ENCODE measurements around the gene ATF7. TPM values are rescaled to one million over a fixed set of nuclear protein-coding genes. Genes with fewer than 3 reads are reported as not detected.

Gene ATF7
- total RNA-seq, 2 donors from 2014 or later = 37.9 to 46.7 TPM

- no peak for DNase-seq (ENCODE audit: low spot score)
- Histone ChIP-seq H3K9me3 (no peaks in the 10 kb centered on the region), H3K27me3 (replicated peaks; ENCODE audit: insufficient read depth) (no peaks in the 10 kb centered on the region), H3K4me3 (no peak overlapping the region), H3K4me1 (replicated peaks) (peaks cover 5% of the 10 kb centered on the region), H3K36me3 (peaks cover 31 to 34% of the 10 kb centered on the region in 2 donors), H3K27ac (no peak overlapping the region)
- intact Hi-C loops (cut with DNase I) = no loop called here
- no peak for TF ChIP-seq POLR2A (IDR thresholded peaks at IDR 0.05)
- no peak for TF ChIP-seq POLR2AphosphoS5 (IDR thresholded peaks at IDR 0.05)
- TF ChIP-seq CTCF (IDR thresholded peaks at IDR 0.05) = no peak
- WGBS = 67% methylated on average over 1 of the region's 1 CpG
Measured at GRCh38 chr12:53468282-53468681, 157.9 kb downstream of the ATF7 start.

- H3K27ac ChIP-seq = no peak overlapping the region
- TF ChIP-seq POLR2A (IDR thresholded peaks at IDR 0.05) (no peak), CTCF (IDR thresholded peaks at IDR 0.05) (no peak)
- H3K4me3 ChIP-seq = no peak overlapping the region
- H3K27me3 ChIP-seq (replicated peaks; ENCODE audit: insufficient read depth) = no peaks in the 10 kb centered on the region
- no peak for DNase-seq (ENCODE audit: low spot score)
- no peaks in the 10 kb centered on the region for H3K9me3 ChIP-seq
- WGBS = 59% methylated on average over 2 of the region's 2 CpGs
- peaks cover 6% of the 10 kb centered on the region for H3K4me1 ChIP-seq (replicated peaks)
- intact Hi-C loops (cut with DNase I) = no loop called here
- peaks cover 31 to 38% of the 10 kb centered on the region in 2 donors for H3K36me3 ChIP-seq
Measured at GRCh38 chr12:53467880-53468279, 158.3 kb downstream of the ATF7 start.

GRCh38 chr12:53467082-53467481 is 159.1 kb downstream of the ATF7 start:
- Histone ChIP-seq H3K27me3 (replicated peaks; ENCODE audit: insufficient read depth) (no peaks in the 10 kb centered on the region), H3K27ac (no peak overlapping the region), H3K4me1 (replicated peaks) (peaks cover 5% of the 10 kb centered on the region), H3K36me3 (peaks cover 39 to 46% of the 10 kb centered on the region in 2 donors), H3K9me3 (no peaks in the 10 kb centered on the region), H3K4me3 (no peak overlapping the region)
- intact Hi-C loops (cut with DNase I) = no loop called here
- no peak for DNase-seq (ENCODE audit: low spot score)
- TF ChIP-seq POLR2A (IDR thresholded peaks at IDR 0.05) (no peak), POLR2AphosphoS5 (IDR thresholded peaks at IDR 0.05) (no peak), CTCF (IDR thresholded peaks at IDR 0.05) (no peak)
- WGBS = 61% methylated on average over 5 of the region's 5 CpGs

- TF ChIP-seq POLR2AphosphoS5 (IDR thresholded peaks at IDR 0.05) (peak; percentile 25), POLR2A (IDR thresholded peaks at IDR 0.05) (no peak)
- peaks cover 38 to 46% of the 10 kb centered on the region in 2 donors for H3K36me3 ChIP-seq
- intact Hi-C loops (cut with DNase I) = no loop called here
- peak; percentile 39 for DNase-seq (ENCODE audit: low spot score)
- H3K9me3 ChIP-seq = no peaks in the 10 kb centered on the region
- H3K4me3 ChIP-seq = no peak overlapping the region
- peaks cover 3% of the 10 kb centered on the region for H3K4me1 ChIP-seq (replicated peaks)
- H3K27me3 ChIP-seq (replicated peaks; ENCODE audit: insufficient read depth) = no peaks in the 10 kb centered on the region
- 42% methylated on average over 4 of the region's 4 CpGs for WGBS
- no peak overlapping the region for H3K27ac ChIP-seq
Measured at GRCh38 chr12:53466640-53467039, 159.5 kb downstream of the ATF7 start.

GRCh38 chr12:53465679-53466078 is 160.5 kb downstream of the ATF7 start:
- H3K36me3 ChIP-seq = peaks cover 39 to 56% of the 10 kb centered on the region in 2 donors
- no peak for DNase-seq (ENCODE audit: low spot score)
- no peaks in the 10 kb centered on the region for H3K27me3 ChIP-seq (replicated peaks; ENCODE audit: insufficient read depth)
- no peak overlapping the region for H3K4me3 ChIP-seq
- H3K9me3 ChIP-seq = no peaks in the 10 kb centered on the region
- TF ChIP-seq POLR2A (IDR thresholded peaks at IDR 0.05) (no peak), POLR2AphosphoS5 (IDR thresholded peaks at IDR 0.05) (no peak), CTCF (IDR thresholded peaks at IDR 0.05) (no peak)
- H3K27ac ChIP-seq = no peak overlapping the region
- 40% methylated on average over 2 of the region's 2 CpGs for WGBS
- intact Hi-C loops (cut with DNase I) = no loop called here
- peaks cover 3% of the 10 kb centered on the region for H3K4me1 ChIP-seq (replicated peaks)
